ENCODE measurements around the gene DMTF1.

The DMTF1 gene

DNA sequence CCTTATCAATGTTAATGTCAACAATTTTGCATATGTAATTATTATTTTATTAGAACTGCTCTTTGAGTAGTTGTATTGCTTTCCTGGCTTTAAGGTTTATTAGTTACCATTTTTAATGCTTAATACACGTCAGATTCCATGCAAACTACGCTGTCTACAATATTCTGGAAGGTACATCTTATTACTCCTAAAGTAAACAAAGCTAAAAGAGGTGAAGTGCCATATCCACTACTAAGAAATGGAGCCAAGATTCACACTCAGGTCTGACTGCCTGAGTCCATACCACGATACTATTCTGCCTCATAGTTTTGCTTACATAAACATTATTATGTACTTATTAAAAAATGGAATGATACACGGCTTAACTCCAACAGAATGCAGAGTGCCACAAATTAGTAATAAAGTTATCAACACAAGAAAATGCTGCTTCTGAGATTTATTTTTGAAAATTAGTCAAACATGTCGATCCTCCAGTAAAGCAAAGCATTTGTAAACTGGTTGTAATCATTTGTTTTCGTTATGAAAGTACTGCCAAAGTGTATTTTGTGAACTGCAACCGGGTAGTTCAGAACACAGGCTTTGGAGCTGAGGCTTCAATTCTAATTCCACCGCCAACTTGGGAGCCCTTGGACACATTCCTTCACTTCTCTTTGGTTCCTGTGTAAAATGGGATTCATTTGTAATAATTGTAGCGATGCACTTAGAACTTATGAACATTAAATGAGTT lies 1.1 kb upstream of the DMTF1 start:
- Histone ChIP-seq H3K27ac (ENCODE audit: low read length) (peak overlapping the region; percentile 94; the same call in 1 of the 2 replicates), H3K9ac (ENCODE audit: low read depth, low read length) (peak overlapping the region; percentile 100), H3K4me1 (ENCODE audit: insufficient read depth, low read length) (peaks cover 36% of the 10 kb centered on the region), H3K79me2 (ENCODE audit: insufficient read depth, low read length) (peaks cover 42% of the 10 kb centered on the region), H2AFZ (ENCODE audit: low read depth, low read length) (peak overlapping the region; percentile 95), H3K4me3 (ENCODE audit: low read depth in 1 of 2, low read length in 2 of 2) (peak overlapping the region; percentile 81 to 96), H3K9me3 (ENCODE audit: insufficient read depth, low read length, severe bottlenecking) (no peaks in the 10 kb centered on the region), H4K20me1 (ENCODE audit: insufficient read depth, low read length) (peaks cover 24% of the 10 kb centered on the region; the same call in 1 of the 2 replicates), H3K36me3 (ENCODE audit: insufficient read depth, low read length) (peaks cover 18% of the 10 kb centered on the region), H3K4me2 (ENCODE audit: insufficient read depth, low read length) (peak overlapping the region; percentile 66), H3K27me3 (ENCODE audit: insufficient read depth, low read length, poor library complexity) (no peaks in the 10 kb centered on the region)
- TF ChIP-seq EZH2 (IDR thresholded peaks at IDR 0.05; ENCODE audit: borderline replicate concordance, low read depth, low read length, severe bottlenecking), result no peak
- TF ChIP-seq CTCF (IDR thresholded peaks at IDR 0.05; ENCODE audit: borderline replicate concordance, extremely low read depth, low read length, poor library complexity, severe bottlenecking), result no peak
- no peak for DNase-seq
- no peak for ATAC-seq (ENCODE audit: insufficient read depth, low read depth)

- H3K9ac ChIP-seq (ENCODE audit: low read depth, low read length), result peak overlapping the region; percentile 100
- H3K36me3 ChIP-seq (ENCODE audit: insufficient read depth, low read length), result peaks cover 22% of the 10 kb centered on the region
- H3K9me3 ChIP-seq (ENCODE audit: insufficient read depth, low read length, severe bottlenecking), result no peaks in the 10 kb centered on the region
- H2AFZ ChIP-seq (ENCODE audit: low read depth, low read length), result peak overlapping the region; percentile 95
- peak overlapping the region; percentile 81 to 96 for H3K4me3 ChIP-seq (ENCODE audit: low read depth in 1 of 2, low read length in 2 of 2)
- ATAC-seq (ENCODE audit: insufficient read depth, low read depth) (peak; percentile 53), DNase-seq (no peak)
- no peak for TF ChIP-seq EZH2 (IDR thresholded peaks at IDR 0.05; ENCODE audit: borderline replicate concordance, low read depth, low read length, severe bottlenecking)
- TF ChIP-seq CTCF (IDR thresholded peaks at IDR 0.05; ENCODE audit: borderline replicate concordance, extremely low read depth, low read length, poor library complexity, severe bottlenecking), result no peak
- H3K4me2 ChIP-seq (ENCODE audit: insufficient read depth, low read length), result peak overlapping the region; percentile 66
- H3K4me1 ChIP-seq (ENCODE audit: insufficient read depth, low read length), result peaks cover 39% of the 10 kb centered on the region
- H3K27me3 ChIP-seq (ENCODE audit: insufficient read depth, low read length, poor library complexity), result no peaks in the 10 kb centered on the region
- H3K79me2 ChIP-seq (ENCODE audit: insufficient read depth, low read length), result peaks cover 47% of the 10 kb centered on the region
- H4K20me1 ChIP-seq (ENCODE audit: insufficient read depth, low read length), result peaks cover 28% of the 10 kb centered on the region; the same call in 1 of the 2 replicates
- H3K27ac ChIP-seq (ENCODE audit: low read length), result peak overlapping the region; percentile 94
These were observed 533 bp upstream of the DMTF1 start for GRCh38 chr7:87151729-87152111.

GRCh38 chr7:87152897-87153641 lies 816 bp downstream of the DMTF1 start:
- peak overlapping the region; percentile 82 for H3K4me2 ChIP-seq (ENCODE audit: insufficient read depth, low read length)
- H3K79me2 ChIP-seq (ENCODE audit: insufficient read depth, low read length), result peaks cover 61% of the 10 kb centered on the region
- no peaks in the 10 kb centered on the region for H3K9me3 ChIP-seq (ENCODE audit: insufficient read depth, low read length, severe bottlenecking)
- H3K27me3 ChIP-seq (ENCODE audit: insufficient read depth, low read length, poor library complexity), result no peaks in the 10 kb centered on the region
- H3K4me3 ChIP-seq (ENCODE audit: low read depth in 1 of 2, low read length in 2 of 2), result peak overlapping the region; percentile 81 to 96
- H3K4me1 ChIP-seq (ENCODE audit: insufficient read depth, low read length), result peaks cover 46% of the 10 kb centered on the region
- ATAC-seq (ENCODE audit: insufficient read depth, low read depth), result peak; percentile 46
- peak overlapping the region; percentile 87 for H2AFZ ChIP-seq (ENCODE audit: low read depth, low read length)
- H3K27ac ChIP-seq (ENCODE audit: low read length), result peak overlapping the region; percentile 94
- TF ChIP-seq CTCF (IDR thresholded peaks at IDR 0.05; ENCODE audit: borderline replicate concordance, extremely low read depth, low read length, poor library complexity, severe bottlenecking) (no peak), EZH2 (IDR thresholded peaks at IDR 0.05; ENCODE audit: borderline replicate concordance, low read depth, low read length, severe bottlenecking) (no peak)
- peaks cover 26% of the 10 kb centered on the region for H3K36me3 ChIP-seq (ENCODE audit: insufficient read depth, low read length)
- DNase-seq, result peak; percentile 44
- peaks cover 42% of the 10 kb centered on the region; the same call in 1 of the 2 replicates for H4K20me1 ChIP-seq (ENCODE audit: insufficient read depth, low read length)
- H3K9ac ChIP-seq (ENCODE audit: low read depth, low read length), result peak overlapping the region; percentile 100

Data from DND-41 (cell line).